Stimulated activated memory B cell treated with anti-CD40 and anti-IgM and Interleukin-4, amounts not matched to agents 10 μg/mL and 1 μg/mL and 100 μg/mL, for 72 hours (primary cell): ENCODE data around the gene SNX24.

ENCODE experiments used
- ATAC-seq: fragments of 150-1000 bp; cut with Tn5 transposase; 2 replicates; pipeline ENCODE4 v1.10.0; 2021
- H3K27ac Mint-ChIP-seq: one replicate; pipeline ENCODE4 v1.8.0; 2022; ENCODE audit warnings: mild to moderate bottlenecking, mixed read lengths
- H3K27me3 Mint-ChIP-seq: one replicate; pipeline ENCODE4 v1.8.0; 2022; ENCODE audit warnings: mixed read lengths
- H3K36me3 Mint-ChIP-seq: one replicate; pipeline ENCODE4 v1.8.0; 2022; ENCODE audit warnings: mixed read lengths
- H3K4me1 Mint-ChIP-seq: one replicate; pipeline ENCODE4 v1.8.0; 2022; ENCODE audit warnings: mixed read lengths
- H3K4me3 Mint-ChIP-seq: one replicate; pipeline ENCODE4 v1.8.0; 2022; ENCODE audit warnings: mild to moderate bottlenecking, moderate library complexity, mixed read lengths
- H3K9me3 Mint-ChIP-seq: one replicate; pipeline ENCODE4 v1.8.0; 2022; ENCODE audit warnings: mixed read lengths

SNX24 gene

GRCh38 chr5:122924719-122925395, 79.4 kb downstream of the SNX24 start:
- Mint-ChIP-seq H3K4me1 (no peaks in the 10 kb centered on the region), H3K36me3 (no peaks in the 10 kb centered on the region), H3K9me3 (no peaks in the 10 kb centered on the region), H3K4me3 (no peak overlapping the region), H3K27me3 (no peaks in the 10 kb centered on the region), H3K27ac (no peak overlapping the region)
- ATAC-seq = no peak

- Mint-ChIP-seq H3K27ac (no peak overlapping the region), H3K36me3 (peaks cover 9% of the 10 kb centered on the region), H3K9me3 (no peaks in the 10 kb centered on the region), H3K27me3 (no peaks in the 10 kb centered on the region), H3K4me1 (no peaks in the 10 kb centered on the region), H3K4me3 (no peak overlapping the region)
- no peak for ATAC-seq
These were observed 83.6 kb downstream of the SNX24 start for GRCh38 chr5:122929001-122929400.

GRCh38 chr5:122929980-122930379, 84.6 kb downstream of the SNX24 start:
- no peaks in the 10 kb centered on the region for H3K27me3 Mint-ChIP-seq
- no peak overlapping the region for H3K4me3 Mint-ChIP-seq
- no peak for ATAC-seq
- H3K9me3 Mint-ChIP-seq = no peaks in the 10 kb centered on the region
- no peak overlapping the region for H3K27ac Mint-ChIP-seq
- H3K4me1 Mint-ChIP-seq = no peaks in the 10 kb centered on the region
- H3K36me3 Mint-ChIP-seq = peaks cover 9% of the 10 kb centered on the region

- Mint-ChIP-seq H3K27ac (no peak overlapping the region), H3K4me3 (no peak overlapping the region), H3K27me3 (no peaks in the 10 kb centered on the region), H3K36me3 (peaks cover 9% of the 10 kb centered on the region), H3K4me1 (no peaks in the 10 kb centered on the region), H3K9me3 (no peaks in the 10 kb centered on the region)
- ATAC-seq = no peak
These were observed 88.5 kb downstream of the SNX24 start for GRCh38 chr5:122933956-122934355.

- Mint-ChIP-seq H3K4me3 (no peak overlapping the region), H3K9me3 (no peaks in the 10 kb centered on the region), H3K27ac (no peak overlapping the region), H3K4me1 (no peaks in the 10 kb centered on the region), H3K27me3 (no peaks in the 10 kb centered on the region), H3K36me3 (peaks cover 20% of the 10 kb centered on the region)
- no peak for ATAC-seq
These were observed 90.7 kb downstream of the SNX24 start for GRCh38 chr5:122936088-122936487.

- H3K27me3 Mint-ChIP-seq = no peaks in the 10 kb centered on the region
- H3K36me3 Mint-ChIP-seq = peaks cover 25% of the 10 kb centered on the region
- H3K4me3 Mint-ChIP-seq = no peak overlapping the region
- H3K27ac Mint-ChIP-seq = no peak overlapping the region
- peaks cover under 1% of the 10 kb centered on the region for H3K4me1 Mint-ChIP-seq
- ATAC-seq = no peak
- no peaks in the 10 kb centered on the region for H3K9me3 Mint-ChIP-seq
These were observed 92.5 kb downstream of the SNX24 start for GRCh38 chr5:122937914-122938313.

- no peak overlapping the region for H3K27ac Mint-ChIP-seq
- H3K27me3 Mint-ChIP-seq = no peaks in the 10 kb centered on the region
- no peaks in the 10 kb centered on the region for H3K9me3 Mint-ChIP-seq
- H3K36me3 Mint-ChIP-seq = peaks cover 16% of the 10 kb centered on the region
- ATAC-seq = no peak
- H3K4me1 Mint-ChIP-seq = peaks cover 7% of the 10 kb centered on the region
- no peak overlapping the region for H3K4me3 Mint-ChIP-seq
These were observed 95.5 kb downstream of the SNX24 start for GRCh38 chr5:122940890-122941289.

- Mint-ChIP-seq H3K27ac (no peak overlapping the region), H3K4me1 (peaks cover 7% of the 10 kb centered on the region), H3K9me3 (no peaks in the 10 kb centered on the region), H3K36me3 (peaks cover 16% of the 10 kb centered on the region), H3K27me3 (no peaks in the 10 kb centered on the region), H3K4me3 (no peak overlapping the region)
- ATAC-seq = no peak
These were observed 96.3 kb downstream of the SNX24 start for GRCh38 chr5:122941737-122942136.

- ATAC-seq = no peak
- Mint-ChIP-seq H3K4me1 (peaks cover 8% of the 10 kb centered on the region), H3K9me3 (no peaks in the 10 kb centered on the region), H3K4me3 (no peak overlapping the region), H3K36me3 (peaks cover 16% of the 10 kb centered on the region), H3K27me3 (no peaks in the 10 kb centered on the region), H3K27ac (no peak overlapping the region)
These were observed 96.9 kb downstream of the SNX24 start for GRCh38 chr5:122942164-122942914.

- no peaks in the 10 kb centered on the region for H3K9me3 Mint-ChIP-seq
- ATAC-seq = no peak
- H3K4me1 Mint-ChIP-seq = peaks cover 16% of the 10 kb centered on the region
- no peak overlapping the region for H3K27ac Mint-ChIP-seq
- H3K36me3 Mint-ChIP-seq = peaks cover 16% of the 10 kb centered on the region
- no peaks in the 10 kb centered on the region for H3K27me3 Mint-ChIP-seq
- no peak overlapping the region for H3K4me3 Mint-ChIP-seq
These were observed 97.8 kb downstream of the SNX24 start for GRCh38 chr5:122943050-122943698.

- no peak overlapping the region for H3K27ac Mint-ChIP-seq
- H3K9me3 Mint-ChIP-seq = no peaks in the 10 kb centered on the region
- no peak for ATAC-seq
- peaks cover 16% of the 10 kb centered on the region for H3K36me3 Mint-ChIP-seq
- no peak overlapping the region for H3K4me3 Mint-ChIP-seq
- H3K4me1 Mint-ChIP-seq = peaks cover 16% of the 10 kb centered on the region
- no peaks in the 10 kb centered on the region for H3K27me3 Mint-ChIP-seq
These were observed 98.6 kb downstream of the SNX24 start for GRCh38 chr5:122944051-122944450.

- no peak overlapping the region for H3K4me3 Mint-ChIP-seq
- no peaks in the 10 kb centered on the region for H3K27me3 Mint-ChIP-seq
- peaks cover 16% of the 10 kb centered on the region for H3K4me1 Mint-ChIP-seq
- H3K27ac Mint-ChIP-seq = no peak overlapping the region
- H3K36me3 Mint-ChIP-seq = no peaks in the 10 kb centered on the region
- no peaks in the 10 kb centered on the region for H3K9me3 Mint-ChIP-seq
- no peak for ATAC-seq
These were observed 102.0 kb downstream of the SNX24 start for GRCh38 chr5:122947372-122947771.

- ATAC-seq = no peak
- H3K4me1 Mint-ChIP-seq = peaks cover 16% of the 10 kb centered on the region
- H3K27me3 Mint-ChIP-seq = no peaks in the 10 kb centered on the region
- no peaks in the 10 kb centered on the region for H3K36me3 Mint-ChIP-seq
- no peak overlapping the region for H3K4me3 Mint-ChIP-seq
- no peaks in the 10 kb centered on the region for H3K9me3 Mint-ChIP-seq
- H3K27ac Mint-ChIP-seq = no peak overlapping the region
These were observed 102.4 kb downstream of the SNX24 start for GRCh38 chr5:122947772-122948171.

GRCh38 chr5:122948319-122948718, 102.9 kb downstream of the SNX24 start:
- ATAC-seq = no peak
- Mint-ChIP-seq H3K27me3 (no peaks in the 10 kb centered on the region), H3K9me3 (no peaks in the 10 kb centered on the region), H3K4me1 (peaks cover 12% of the 10 kb centered on the region), H3K4me3 (no peak overlapping the region), H3K27ac (no peak overlapping the region), H3K36me3 (no peaks in the 10 kb centered on the region)

GRCh38 chr5:122951658-122952057, 106.2 kb downstream of the SNX24 start:
- Mint-ChIP-seq H3K36me3 (peaks cover 4% of the 10 kb centered on the region), H3K27me3 (no peaks in the 10 kb centered on the region), H3K9me3 (peaks cover 3% of the 10 kb centered on the region), H3K27ac (no peak overlapping the region), H3K4me3 (no peak overlapping the region), H3K4me1 (peaks cover 10% of the 10 kb centered on the region)
- no peak for ATAC-seq

GRCh38 chr5:122954719-122955118, 109.3 kb downstream of the SNX24 start:
- Mint-ChIP-seq H3K4me3 (no peak overlapping the region), H3K9me3 (peaks cover 4% of the 10 kb centered on the region), H3K27ac (no peak overlapping the region), H3K27me3 (no peaks in the 10 kb centered on the region), H3K4me1 (no peaks in the 10 kb centered on the region), H3K36me3 (peaks cover 14% of the 10 kb centered on the region)
- ATAC-seq = no peak
